Adipose tissue (tissue), 3 donors: Measurements from ENCODE around the gene CLEC1B. TPM values are rescaled to one million over a fixed set of nuclear protein-coding genes. Genes with fewer than 3 reads are reported as not detected.
"Not testable (repeated sequence)": the region's sequence is repeated elsewhere in the genome, so short reads cannot be mapped to it uniquely, and the experiment has no call there.

Source experiments
- H3K27ac ChIP-seq: one replicate; pipeline ENCODE4 v1.5.1; 2013; ENCODE audit warnings: low read depth, low read length
- WGBS, 3 donors: extraction: QIAGEN DNeasy Blood & Tissue Kit; methylation state at CpG; one replicate each; pipeline ENCODE4 v1.1.7; 2013; 5-methylcytosine and 5-hydroxymethylcytosine counted together
- polyA plus RNA-seq, 3 donors: library from polyadenylated mRNA; stranded (reverse); fragments of 200-250 nt; gene quantifications; one replicate each; pipeline ENCODE4 v1.2.3, GENCODE V29; 2013
- donor health status: healthy with polysubstance abuse.
- donor health status: Bipolar disorder and iron deficiency.
- donor health status: healthy.

Gene CLEC1B
- under 1 TPM in 1 of 3 donors, not detected in 2; 0.15 TPM for polyA plus RNA-seq

- no peak within 1 kb of the TSS for H3K27ac ChIP-seq
- WGBS, 3 donors, result 83 to 93% (median 91%) methylated on average over 3 of the region's 3 CpGs
Measured at GRCh38 chr12:9999016-9999415, at the start of gene CLEC1B. Gene CLEC1B (minus strand): TSS chr12:9999121. CDS start chr12:9999100, 21 bp downstream.

- 48 to 63% (median 49%) methylated on average over 3 of the region's 3 CpGs for WGBS, 3 donors
- H3K27ac ChIP-seq, result no peak overlapping the region
Measured at GRCh38 chr12:10048526-10048925, 49.6 kb upstream of the CLEC1B start.

- H3K27ac ChIP-seq, result no peak overlapping the region
Measured at GRCh38 chr12:10042167-10042566, 43.2 kb upstream of the CLEC1B start.

GRCh38 chr12:10033783-10034545 lies 35.0 kb upstream of the CLEC1B start:
- no peak overlapping the region for H3K27ac ChIP-seq
- WGBS, 3 donors, result 61 to 84% (median 77%) methylated on average over 1 of the region's 1 CpG

- 62 to 71% (median 63%) methylated on average over 5 of the region's 5 CpGs for WGBS, 3 donors
- H3K27ac ChIP-seq, result no peak overlapping the region
Measured at GRCh38 chr12:10031771-10032175, 32.9 kb upstream of the CLEC1B start.

- WGBS, 3 donors, result 49 to 59% (median 58%) methylated on average over 4 of the region's 4 CpGs
- no peak overlapping the region for H3K27ac ChIP-seq
Measured at GRCh38 chr12:10031321-10031720, 32.4 kb upstream of the CLEC1B start.

GRCh38 chr12:10030446-10030845 lies 31.5 kb upstream of the CLEC1B start, which contains the start of gene CLEC9A:
Gene CLEC9A (plus strand): TSS chr12:10030682. CDS start chr12:10052688, 22,006 bp downstream.
- WGBS, 3 donors, result 78 to 91% (median 84%) methylated on average over 14 of the region's 14 CpGs
- H3K27ac ChIP-seq, result no peak within 1 kb of the TSS

- WGBS, 3 donors, result 41 to 70% (median 45%) methylated on average over 4 of the region's 4 CpGs
Measured at GRCh38 chr12:10027721-10028120, 28.8 kb upstream of the CLEC1B start.

GRCh38 chr12:10027311-10027710 lies 28.4 kb upstream of the CLEC1B start:
- no peak overlapping the region for H3K27ac ChIP-seq
- WGBS, 3 donors, result 50 to 77% (median 56%) methylated on average over 3 of the region's 3 CpGs

More at GRCh38 chr12:10027721-10028120, 28.8 kb upstream of the CLEC1B start:
- H3K27ac ChIP-seq, result no peak overlapping the region

- not testable (repeated sequence) for H3K27ac ChIP-seq
- 75 to 87% (median 86%) methylated on average over 4 of the region's 4 CpGs for WGBS, 3 donors
Measured at GRCh38 chr12:10026666-10027065, 27.7 kb upstream of the CLEC1B start.

- H3K27ac ChIP-seq, result no peak overlapping the region
- WGBS, 3 donors, result 83 to 87% (median 85%) methylated on average over 3 of the region's 3 CpGs
Measured at GRCh38 chr12:10025236-10025635, 26.3 kb upstream of the CLEC1B start.

GRCh38 chr12:10021342-10021741 lies 22.4 kb upstream of the CLEC1B start:
- H3K27ac ChIP-seq, result no peak overlapping the region
- WGBS, 3 donors, result 56 to 82% (median 74%) methylated on average over 3 of the region's 3 CpGs

- 45 to 51% (median 48%) methylated on average over 5 of the region's 5 CpGs for WGBS, 3 donors
- no peak overlapping the region for H3K27ac ChIP-seq
Measured at GRCh38 chr12:10018386-10018785, 19.5 kb upstream of the CLEC1B start.

- 5 to 9% (median 8%) methylated on average over 1 of the region's 1 CpG for WGBS, 3 donors
- H3K27ac ChIP-seq, result no peak overlapping the region
Measured at GRCh38 chr12:10016881-10017280, 18.0 kb upstream of the CLEC1B start.

- WGBS, 3 donors, result 61 to 73% (median 72%) methylated on average over 4 of the region's 4 CpGs
- H3K27ac ChIP-seq, result no peak overlapping the region
Measured at GRCh38 chr12:10015450-10015849, 16.5 kb upstream of the CLEC1B start.

- 60 to 81% (median 73%) methylated on average over 6 of the region's 6 CpGs for WGBS, 3 donors
- H3K27ac ChIP-seq, result no peak overlapping the region
Measured at GRCh38 chr12:10012630-10013330, 13.9 kb upstream of the CLEC1B start.

- 66 to 76% (median 72%) methylated on average over 4 of the region's 4 CpGs for WGBS, 3 donors
- H3K27ac ChIP-seq, result no peak overlapping the region
Measured at GRCh38 chr12:10001171-10001776, 2.4 kb upstream of the CLEC1B start.

GRCh38 chr12:9992296-9992695 lies 6.6 kb downstream of the CLEC1B start:
- no peak overlapping the region for H3K27ac ChIP-seq
- 65 to 77% (median 66%) methylated on average over 4 of the region's 4 CpGs for WGBS, 3 donors

GRCh38 chr12:9991876-9992275 lies 7.0 kb downstream of the CLEC1B start:
- H3K27ac ChIP-seq, result no peak overlapping the region

More at GRCh38 chr12:9991876-9992275, 7.0 kb downstream of the CLEC1B start:
- WGBS, 3 donors, result 48 to 62% (median 55%) methylated on average over 3 of the region's 3 CpGs
